H1 (cell line): Measurements from ENCODE around the gene PCDHA1. TPM values are rescaled to one million over a fixed set of nuclear protein-coding genes. Genes with fewer than 3 reads are reported as not detected.

Experiments
- BCL11A ChIP-seq, 2 experiments: IDR thresholded peaks; one replicate each; pipeline ENCODE4 v1.6.1; 2011; ENCODE audit warnings: low read depth in 2 of 2, low read length in 2 of 2, mild to moderate bottlenecking in 2 of 2
- CEBPB ChIP-seq: IDR thresholded peaks from 2 replicates; pipeline ENCODE4 v1.6.1; 2012; ENCODE audit warnings: low read depth, low read length
- HDAC6 ChIP-seq: IDR thresholded peaks from one replicate; pipeline ENCODE4 v1.7.1; 2012; ENCODE audit warnings: low read depth, mild to moderate bottlenecking, inconsistent platforms, low read length, moderate library complexity
- JUN ChIP-seq: IDR thresholded peaks from 2 replicates; pipeline ENCODE4 v1.6.1; 2011; ENCODE audit warnings: low read depth, mild to moderate bottlenecking, improper control_type of control experiment, low read length
- polyA plus RNA-seq, 7 experiments: library from polyadenylated mRNA; depleted of rRNA in 3 of 7; stranded (reverse) in 5 of 7; unstranded in 2 of 7; fragments of >200 nt in 5 of 7; fragments of 200-250 nt in 2 of 7; gene quantifications; 1 replicate in 5 of 7; 2 replicates in 1 of 7; 4 replicates in 1 of 7; pipeline versions ENCODE4 v1.2.1 to v1.2.3, GENCODE V29; 2011 to 2013; ENCODE audit warnings: missing spikeins in 2 of 7, mixed read lengths in 2 of 7
- total RNA-seq: library from RNA; stranded (reverse); fragmentation: NEBNext Ultra II Directional; extraction: Animal tissue kit (Norgen Biotek cat#: 25700); gene quantifications from 2 replicates; pipeline ENCODE4 v1.2.1, GENCODE V29; 2021
- TF ChIP-seq, protein P1 (sequence below): fragments of 300-600 bp; sonication (generic); IDR thresholded peaks from 2 replicates; pipeline ENCODE4 v1.7.1; 2012; ENCODE audit warnings: low read length, moderate library complexity, mild to moderate bottlenecking, inconsistent platforms; ENCODE audit not compliant: insufficient replicate concordance

The PCDHA1 gene
- total and polyA plus RNA-seq, 2 of the 8 experiments (the other 6 are each of a cell fraction or from before 2014, with no cell fraction given), result 0.23 to 0.50 TPM

- TF ChIP-seq, protein P1, sequence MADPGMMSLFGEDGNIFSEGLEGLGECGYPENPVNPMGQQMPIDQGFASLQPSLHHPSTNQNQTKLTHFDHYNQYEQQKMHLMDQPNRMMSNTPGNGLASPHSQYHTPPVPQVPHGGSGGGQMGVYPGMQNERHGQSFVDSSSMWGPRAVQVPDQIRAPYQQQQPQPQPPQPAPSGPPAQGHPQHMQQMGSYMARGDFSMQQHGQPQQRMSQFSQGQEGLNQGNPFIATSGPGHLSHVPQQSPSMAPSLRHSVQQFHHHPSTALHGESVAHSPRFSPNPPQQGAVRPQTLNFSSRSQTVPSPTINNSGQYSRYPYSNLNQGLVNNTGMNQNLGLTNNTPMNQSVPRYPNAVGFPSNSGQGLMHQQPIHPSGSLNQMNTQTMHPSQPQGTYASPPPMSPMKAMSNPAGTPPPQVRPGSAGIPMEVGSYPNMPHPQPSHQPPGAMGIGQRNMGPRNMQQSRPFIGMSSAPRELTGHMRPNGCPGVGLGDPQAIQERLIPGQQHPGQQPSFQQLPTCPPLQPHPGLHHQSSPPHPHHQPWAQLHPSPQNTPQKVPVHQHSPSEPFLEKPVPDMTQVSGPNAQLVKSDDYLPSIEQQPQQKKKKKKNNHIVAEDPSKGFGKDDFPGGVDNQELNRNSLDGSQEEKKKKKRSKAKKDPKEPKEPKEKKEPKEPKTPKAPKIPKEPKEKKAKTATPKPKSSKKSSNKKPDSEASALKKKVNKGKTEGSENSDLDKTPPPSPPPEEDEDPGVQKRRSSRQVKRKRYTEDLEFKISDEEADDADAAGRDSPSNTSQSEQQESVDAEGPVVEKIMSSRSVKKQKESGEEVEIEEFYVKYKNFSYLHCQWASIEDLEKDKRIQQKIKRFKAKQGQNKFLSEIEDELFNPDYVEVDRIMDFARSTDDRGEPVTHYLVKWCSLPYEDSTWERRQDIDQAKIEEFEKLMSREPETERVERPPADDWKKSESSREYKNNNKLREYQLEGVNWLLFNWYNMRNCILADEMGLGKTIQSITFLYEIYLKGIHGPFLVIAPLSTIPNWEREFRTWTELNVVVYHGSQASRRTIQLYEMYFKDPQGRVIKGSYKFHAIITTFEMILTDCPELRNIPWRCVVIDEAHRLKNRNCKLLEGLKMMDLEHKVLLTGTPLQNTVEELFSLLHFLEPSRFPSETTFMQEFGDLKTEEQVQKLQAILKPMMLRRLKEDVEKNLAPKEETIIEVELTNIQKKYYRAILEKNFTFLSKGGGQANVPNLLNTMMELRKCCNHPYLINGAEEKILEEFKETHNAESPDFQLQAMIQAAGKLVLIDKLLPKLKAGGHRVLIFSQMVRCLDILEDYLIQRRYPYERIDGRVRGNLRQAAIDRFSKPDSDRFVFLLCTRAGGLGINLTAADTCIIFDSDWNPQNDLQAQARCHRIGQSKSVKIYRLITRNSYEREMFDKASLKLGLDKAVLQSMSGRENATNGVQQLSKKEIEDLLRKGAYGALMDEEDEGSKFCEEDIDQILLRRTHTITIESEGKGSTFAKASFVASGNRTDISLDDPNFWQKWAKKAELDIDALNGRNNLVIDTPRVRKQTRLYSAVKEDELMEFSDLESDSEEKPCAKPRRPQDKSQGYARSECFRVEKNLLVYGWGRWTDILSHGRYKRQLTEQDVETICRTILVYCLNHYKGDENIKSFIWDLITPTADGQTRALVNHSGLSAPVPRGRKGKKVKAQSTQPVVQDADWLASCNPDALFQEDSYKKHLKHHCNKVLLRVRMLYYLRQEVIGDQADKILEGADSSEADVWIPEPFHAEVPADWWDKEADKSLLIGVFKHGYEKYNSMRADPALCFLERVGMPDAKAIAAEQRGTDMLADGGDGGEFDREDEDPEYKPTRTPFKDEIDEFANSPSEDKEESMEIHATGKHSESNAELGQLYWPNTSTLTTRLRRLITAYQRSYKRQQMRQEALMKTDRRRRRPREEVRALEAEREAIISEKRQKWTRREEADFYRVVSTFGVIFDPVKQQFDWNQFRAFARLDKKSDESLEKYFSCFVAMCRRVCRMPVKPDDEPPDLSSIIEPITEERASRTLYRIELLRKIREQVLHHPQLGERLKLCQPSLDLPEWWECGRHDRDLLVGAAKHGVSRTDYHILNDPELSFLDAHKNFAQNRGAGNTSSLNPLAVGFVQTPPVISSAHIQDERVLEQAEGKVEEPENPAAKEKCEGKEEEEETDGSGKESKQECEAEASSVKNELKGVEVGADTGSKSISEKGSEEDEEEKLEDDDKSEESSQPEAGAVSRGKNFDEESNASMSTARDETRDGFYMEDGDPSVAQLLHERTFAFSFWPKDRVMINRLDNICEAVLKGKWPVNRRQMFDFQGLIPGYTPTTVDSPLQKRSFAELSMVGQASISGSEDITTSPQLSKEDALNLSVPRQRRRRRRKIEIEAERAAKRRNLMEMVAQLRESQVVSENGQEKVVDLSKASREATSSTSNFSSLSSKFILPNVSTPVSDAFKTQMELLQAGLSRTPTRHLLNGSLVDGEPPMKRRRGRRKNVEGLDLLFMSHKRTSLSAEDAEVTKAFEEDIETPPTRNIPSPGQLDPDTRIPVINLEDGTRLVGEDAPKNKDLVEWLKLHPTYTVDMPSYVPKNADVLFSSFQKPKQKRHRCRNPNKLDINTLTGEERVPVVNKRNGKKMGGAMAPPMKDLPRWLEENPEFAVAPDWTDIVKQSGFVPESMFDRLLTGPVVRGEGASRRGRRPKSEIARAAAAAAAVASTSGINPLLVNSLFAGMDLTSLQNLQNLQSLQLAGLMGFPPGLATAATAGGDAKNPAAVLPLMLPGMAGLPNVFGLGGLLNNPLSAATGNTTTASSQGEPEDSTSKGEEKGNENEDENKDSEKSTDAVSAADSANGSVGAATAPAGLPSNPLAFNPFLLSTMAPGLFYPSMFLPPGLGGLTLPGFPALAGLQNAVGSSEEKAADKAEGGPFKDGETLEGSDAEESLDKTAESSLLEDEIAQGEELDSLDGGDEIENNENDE, result no peak
- TF ChIP-seq HDAC6, result no peak
- TF ChIP-seq BCL11A (IDR thresholded peaks at IDR 0.05; ENCODE audit: low read depth in 2 of 2, low read length in 2 of 2), result no peak
- no peak for TF ChIP-seq CEBPB
- no peak for TF ChIP-seq JUN
Observed at GRCh38 chr5:140857177-140857986, 71.4 kb downstream of the PCDHA1 start (continued).
